Stimulated activated CD8-positive, alpha-beta memory T cell treated with anti-CD3 and anti-CD28 coated beads, Interleukin-7, amount 100 ng/mL, for 48 hours (primary cell): ENCODE measurements around the gene LY86.

Source experiments
- DNase-seq, 2 donors: peaks; one replicate each; pipeline ENCODE4 v3.0.0-alpha.2; 2020; ENCODE audit warnings: low read depth in 1 of 2; ENCODE audit errors: extremely low read depth in 1 of 2

Gene LY86

DNA sequence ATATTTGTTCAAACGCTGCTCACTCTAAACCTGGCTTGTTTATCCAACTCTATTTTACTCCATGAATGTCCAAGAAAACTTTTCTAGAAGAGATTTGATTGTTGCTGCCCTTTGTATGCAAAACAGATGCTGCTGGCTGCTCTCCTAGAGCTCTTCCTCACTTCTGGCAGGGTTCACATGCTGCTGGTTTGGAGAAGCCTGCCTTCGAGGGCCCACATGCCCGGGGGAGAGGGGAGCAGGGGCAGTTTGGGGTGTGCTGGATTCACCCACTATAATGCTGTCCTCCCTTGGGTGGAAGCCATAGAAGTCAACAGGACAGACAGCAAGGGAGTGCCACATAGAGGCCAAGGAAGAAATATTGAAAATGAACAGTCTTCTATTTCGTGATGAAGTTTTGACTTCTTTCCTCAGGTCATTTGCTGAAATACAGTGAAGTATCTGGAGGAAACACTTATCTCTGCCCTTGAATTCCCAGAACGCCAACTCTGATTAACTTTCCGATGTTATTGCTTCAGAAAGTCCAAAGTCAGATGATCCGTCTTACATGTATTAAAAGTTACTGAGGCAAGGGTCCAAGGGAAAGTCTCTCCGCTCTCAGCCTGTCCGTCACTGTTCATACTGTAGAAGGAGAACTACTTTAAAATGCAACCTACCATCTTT lies 32.4 kb downstream of the LY86 start:
- DNase-seq = no peak

DNA sequence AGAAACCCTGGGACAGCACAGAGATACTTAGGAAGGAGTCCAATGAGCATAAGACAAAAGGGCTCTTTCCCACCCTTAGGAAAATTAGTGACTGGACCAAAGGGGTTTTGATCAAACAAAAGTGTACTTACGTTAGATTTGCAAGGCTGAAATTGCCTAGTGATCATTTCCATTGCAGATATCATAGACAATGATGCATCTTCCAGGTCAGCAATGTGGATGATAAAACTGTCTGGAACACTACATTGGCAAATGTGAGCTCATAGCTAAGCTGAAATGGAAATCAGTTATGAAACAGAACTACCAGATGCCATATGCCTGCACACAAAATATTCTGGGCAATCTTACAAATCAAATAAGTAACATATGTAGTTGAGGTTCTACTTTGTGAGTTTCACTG lies 34.0 kb downstream of the LY86 start:
- DNase-seq = no peak

DNA sequence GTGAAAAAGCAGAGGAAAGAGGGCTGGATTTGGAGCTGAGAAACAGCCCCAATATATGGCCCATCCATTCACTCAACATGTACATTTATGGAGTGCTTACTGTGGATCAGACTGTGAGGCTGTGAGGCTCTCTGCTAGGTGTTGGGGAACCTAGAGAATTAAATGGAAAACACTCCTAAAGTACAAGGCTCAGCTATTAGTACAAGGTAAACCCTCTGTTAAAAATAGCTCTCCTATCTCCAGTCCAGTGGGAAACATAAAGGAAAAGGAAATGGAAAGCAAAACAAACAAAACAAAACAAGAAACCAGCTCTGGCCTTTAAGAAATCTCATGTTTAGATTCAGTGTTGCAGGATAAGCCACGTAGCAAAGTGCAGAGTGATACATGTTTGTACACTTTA lies 35.0 kb downstream of the LY86 start:
- DNase-seq = no peak

DNA sequence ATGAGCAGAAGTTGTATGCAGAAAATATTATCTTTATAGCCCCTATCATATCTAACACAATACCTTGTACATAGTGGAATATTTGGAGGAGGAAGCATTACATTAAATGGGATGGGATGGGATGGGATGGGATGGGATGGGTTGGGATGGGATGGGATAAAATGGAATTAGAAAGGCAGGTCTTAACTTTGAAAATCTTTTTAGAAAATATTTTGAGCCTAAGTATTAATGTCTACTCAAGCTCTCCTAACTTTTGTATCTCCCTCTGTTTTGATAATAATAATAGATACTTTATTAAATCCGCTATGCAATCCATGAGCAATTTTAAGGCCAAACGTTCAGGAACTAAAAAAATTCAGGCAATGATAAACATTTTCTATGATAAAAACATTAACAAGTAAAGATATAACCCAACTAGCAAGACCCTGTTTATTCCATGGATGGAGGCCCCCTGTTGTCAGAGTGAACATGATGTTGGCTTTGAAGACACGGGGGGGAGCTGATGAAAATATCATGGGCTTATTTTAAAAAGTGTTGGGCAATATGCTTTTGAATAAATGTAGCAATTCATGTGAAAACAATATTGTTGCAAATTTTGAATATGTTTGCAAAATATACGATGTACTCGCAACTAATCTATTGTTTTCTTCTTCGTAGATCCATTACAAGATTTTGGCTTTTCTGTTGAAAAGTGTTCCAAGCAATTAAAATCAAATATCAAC lies 35.9 kb downstream of the LY86 start:
- DNase-seq = no peak

DNA sequence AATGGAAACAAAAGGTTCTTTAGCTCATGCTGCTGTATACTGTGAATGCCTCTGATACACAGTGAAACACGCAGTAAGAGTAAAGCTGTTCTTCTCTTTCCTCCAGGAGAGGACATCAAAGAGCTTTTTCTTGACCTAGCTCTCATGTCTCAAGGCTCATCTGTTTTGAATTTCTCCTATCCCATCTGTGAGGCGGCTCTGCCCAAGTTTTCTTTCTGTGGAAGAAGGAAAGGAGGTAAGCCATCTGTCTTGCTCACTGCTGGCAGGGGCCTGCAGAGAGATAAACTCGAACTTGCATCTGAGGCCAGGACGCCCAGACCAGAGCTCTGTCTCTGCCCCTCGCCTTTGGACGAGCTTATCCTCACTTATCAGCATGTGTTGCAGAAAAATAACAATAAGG lies 37.7 kb downstream of the LY86 start:
- DNase-seq = no peak

DNA sequence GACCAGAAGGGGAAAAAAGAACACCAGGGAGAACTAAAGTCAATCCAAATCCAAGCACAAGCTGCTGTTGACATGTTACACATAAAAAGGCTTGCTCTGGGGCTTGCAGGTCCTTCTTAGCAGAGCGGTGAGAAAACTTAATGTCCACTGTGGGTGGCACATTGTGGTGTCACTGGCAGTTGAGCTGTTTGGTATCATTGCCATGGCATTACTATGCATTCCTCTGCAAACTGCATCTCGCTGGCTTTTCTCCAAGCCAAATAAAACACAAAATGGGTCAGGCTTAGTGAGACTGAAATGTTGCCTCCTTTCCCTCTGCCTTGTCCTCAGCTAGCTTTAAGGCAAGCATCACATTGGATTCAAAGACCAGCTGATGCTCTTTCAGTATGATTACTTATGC lies 40.9 kb downstream of the LY86 start:
- DNase-seq = no peak

DNA sequence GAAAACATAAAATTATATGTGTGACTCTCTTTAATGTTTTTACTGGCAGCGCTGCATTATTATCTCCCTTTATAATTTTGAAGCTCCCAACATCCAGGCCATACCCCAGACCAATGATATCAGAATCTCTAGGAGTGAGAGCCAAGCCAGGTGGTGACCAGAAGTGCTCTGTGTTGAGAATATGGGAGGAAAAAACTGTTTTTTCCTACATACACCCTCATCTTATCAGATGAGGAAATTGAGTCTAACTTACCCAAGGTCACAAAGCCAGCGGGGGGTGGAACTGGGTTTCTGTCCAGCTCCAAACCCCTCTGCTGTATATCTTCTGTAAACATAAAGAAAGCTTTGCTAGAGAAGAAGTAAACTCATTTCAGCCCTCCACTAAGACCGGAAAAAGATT lies 42.5 kb downstream of the LY86 start:
- DNase-seq = no peak

DNA sequence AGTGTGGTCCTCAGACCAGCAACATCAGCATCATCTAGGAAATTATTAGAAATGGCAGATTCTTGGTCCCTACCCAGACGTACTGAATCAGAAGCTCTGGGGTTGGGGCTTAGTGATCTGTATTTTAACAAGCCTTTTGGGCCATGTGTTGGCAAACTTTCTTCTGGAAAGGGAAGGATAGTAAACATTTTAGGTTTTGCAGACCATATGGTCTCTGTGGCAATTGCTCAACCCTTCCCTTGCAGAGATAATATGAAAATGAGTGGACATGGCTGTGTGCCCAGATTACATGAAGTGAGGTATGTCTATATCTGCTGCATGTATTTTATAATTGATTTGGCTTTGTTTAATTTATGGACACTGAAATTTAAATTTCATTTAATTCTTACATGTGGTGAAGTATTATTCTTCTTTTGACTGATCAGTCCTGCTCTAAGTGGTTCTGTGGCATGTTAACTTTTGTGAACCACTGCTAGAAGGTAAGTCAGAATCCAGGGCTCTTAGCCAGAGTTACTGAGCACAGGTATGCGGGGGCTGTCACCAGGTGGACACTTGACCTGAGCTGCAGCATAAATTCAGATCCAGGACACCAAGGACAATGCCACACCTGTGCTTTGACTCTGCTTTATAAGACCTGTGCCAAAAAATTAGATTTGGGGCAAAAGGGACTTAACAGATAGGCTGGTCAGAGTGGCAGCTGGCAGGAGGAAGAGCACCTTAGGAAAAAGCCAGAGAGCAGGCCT lies 43.2 kb downstream of the LY86 start:
- no peak for DNase-seq

DNA sequence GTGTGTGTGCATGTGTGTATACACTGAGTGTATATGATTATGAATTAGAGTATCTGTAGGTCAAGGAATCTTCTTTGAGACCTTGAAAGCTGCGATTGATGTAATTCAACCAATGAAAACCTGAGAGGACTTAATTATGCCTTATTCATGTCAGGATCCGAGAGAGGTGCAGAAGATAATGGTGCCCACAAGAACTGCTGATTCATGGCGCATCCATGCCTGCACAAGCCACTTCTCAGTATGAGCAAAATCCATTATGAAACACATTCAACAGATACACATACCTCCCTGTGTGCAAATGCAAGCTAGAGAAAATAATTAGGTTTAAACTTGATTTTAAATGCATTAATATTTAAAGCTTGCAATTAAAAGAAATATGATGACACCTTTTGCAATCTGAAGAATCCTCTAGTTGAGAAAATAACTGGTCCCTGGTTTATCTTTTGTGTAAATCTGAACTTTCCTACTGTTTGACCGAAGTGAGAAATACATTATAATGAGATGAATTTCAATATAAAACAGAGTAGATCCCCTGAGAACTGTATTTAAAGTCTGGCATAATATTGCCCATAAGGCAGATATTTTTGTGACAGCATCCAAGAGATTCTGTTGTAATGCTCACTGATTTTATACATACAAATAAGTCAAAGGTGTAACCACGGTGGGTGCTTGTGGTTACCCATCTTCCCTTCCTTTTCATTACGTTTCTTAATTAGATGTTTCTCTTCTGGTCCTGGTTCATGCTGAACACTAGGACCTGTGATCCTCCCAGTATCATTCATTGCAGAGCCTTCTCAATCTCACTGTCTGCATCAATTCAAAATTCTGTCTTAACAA lies 45.6 kb downstream of the LY86 start:
- DNase-seq = no peak

DNA sequence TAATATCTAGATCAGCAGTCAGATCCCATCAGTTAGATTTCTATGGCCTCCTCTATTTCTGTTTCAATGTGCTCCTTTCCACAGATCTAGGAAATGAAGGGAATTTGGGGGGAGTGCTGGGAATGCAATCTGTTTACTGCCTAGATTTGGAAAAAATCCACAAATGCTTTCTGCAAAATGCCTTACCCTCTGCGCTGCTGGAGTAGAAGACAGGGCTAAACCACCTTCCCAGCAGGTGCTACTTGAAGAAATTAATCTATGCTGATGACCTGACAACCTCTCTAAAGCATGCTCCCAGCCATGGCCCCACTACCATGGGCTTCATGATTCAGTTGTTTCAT lies 46.2 kb downstream of the LY86 start:
- no peak for DNase-seq

DNA sequence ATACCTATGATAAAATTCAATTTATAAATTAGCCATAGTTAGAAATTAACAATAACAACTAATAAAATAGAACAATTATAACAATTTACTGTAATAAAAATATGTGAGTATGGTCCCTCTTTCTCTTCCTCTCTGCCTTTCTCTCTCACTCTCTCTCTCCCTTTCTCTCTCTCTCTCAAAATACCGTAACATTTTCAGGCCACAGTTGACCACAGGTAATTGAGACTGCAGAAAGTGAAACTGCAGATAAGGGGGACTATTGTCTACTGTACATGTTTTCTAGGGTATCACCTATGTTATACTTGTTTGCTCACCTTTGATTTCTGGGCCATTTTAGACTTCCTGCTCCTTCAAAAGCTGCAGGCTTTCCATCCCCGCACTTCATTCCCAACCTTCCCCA lies 46.8 kb downstream of the LY86 start:
- DNase-seq = no peak

DNA sequence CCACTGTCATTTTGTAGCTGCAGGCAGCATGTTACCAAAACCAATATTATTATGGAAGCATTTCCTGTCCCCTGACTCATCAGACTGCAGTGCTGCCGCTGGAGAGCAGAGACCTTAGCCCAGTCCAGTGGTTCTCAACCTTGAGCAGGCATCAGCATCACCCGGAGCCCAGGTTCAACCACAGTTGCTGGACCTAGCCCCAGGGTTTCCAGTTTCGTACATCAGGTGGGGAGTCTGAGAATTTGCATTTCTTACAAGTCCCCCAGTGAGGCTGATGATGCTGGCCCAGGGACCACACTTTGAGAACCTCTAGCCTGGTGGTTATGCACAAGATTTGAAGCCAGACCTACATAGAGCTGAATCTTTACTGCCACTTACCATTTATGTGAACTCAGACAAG lies 47.3 kb downstream of the LY86 start:
- no peak for DNase-seq

DNA sequence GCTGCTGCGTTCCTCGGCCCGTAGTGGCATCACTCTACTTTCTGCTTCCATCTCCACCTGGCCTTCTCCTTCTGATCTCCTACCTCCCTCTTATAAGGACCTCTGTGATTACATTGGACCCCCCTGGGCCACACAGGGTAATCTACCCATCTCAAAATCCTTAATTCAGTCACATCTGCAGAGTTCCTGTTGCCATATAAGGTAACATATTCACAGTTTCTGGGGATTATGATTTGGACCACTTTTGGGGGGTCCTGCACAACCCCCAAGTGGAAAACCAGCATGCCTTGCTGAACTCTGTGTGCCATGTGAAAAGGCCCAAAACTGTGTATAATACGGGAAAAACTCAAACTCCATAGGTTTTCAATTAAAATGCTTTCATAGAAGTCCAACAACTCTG lies 51.1 kb downstream of the LY86 start:
- no peak for DNase-seq

DNA sequence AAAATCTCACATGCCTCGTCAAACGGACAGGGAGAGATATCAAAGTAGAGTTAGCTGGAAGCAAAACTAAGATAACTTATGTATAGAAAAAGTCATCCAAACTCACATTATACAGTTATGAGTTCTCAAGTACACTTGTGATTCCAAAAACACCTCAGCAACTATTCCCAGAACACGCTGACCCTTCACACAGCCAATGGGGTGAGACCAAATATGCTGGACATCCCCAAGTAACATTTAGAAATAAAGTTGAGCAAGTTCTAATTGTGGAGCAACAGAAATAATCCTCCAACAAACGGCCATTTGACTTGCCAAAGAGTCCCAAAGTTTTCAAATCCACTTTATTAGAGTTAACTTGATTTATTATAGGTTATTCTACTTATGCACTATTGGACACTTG lies 52.4 kb downstream of the LY86 start:
- no peak for DNase-seq

DNA sequence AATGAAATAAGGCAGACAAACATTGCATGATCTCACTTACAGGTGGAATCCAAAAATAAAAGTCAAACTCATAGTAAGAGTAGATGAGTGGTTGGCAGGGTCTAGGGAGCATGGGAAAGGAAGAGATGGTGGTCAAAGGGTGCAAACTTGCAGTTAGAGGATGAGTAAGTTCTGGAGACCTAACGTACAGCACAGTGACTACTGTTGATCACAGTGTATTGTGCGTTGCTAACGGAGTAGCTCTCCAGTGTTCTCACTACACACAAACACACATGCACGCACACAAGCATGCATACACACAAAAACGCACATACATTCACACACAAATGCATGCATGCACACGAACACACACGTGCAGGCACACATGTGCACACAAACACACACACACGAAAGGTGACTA lies 54.9 kb downstream of the LY86 start:
- no peak for DNase-seq

DNA sequence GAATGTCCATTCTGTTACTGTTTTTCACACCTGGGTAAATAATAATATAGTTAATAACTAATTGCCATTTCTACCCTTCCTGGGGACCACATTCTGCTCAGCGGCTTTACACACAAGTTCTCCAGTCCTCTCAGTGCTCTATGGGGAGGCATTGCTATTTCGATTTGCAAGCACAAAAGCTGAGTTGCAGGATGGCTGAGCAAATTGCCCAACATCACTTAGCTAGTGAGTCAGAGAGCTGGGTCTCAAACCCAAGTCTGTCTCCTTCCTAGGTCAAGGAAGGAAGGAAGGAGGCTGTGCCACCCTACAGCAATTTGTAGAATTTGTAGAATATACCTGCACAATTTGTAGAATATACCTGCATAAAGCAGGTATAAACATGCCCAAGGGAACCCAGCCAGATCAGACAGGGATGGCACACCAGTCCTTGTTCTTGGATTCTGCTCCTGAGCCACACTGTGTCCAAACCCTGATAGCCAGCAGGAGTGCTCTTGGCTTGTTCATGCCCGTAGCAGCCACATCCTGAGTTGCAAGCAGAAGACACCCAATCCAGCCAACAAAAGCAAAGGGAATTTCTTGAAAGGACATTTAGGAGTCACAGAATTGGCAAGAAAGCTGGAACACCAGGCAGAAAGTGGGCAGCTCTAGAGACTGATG lies 56.9 kb downstream of the LY86 start:
- no peak for DNase-seq

DNA sequence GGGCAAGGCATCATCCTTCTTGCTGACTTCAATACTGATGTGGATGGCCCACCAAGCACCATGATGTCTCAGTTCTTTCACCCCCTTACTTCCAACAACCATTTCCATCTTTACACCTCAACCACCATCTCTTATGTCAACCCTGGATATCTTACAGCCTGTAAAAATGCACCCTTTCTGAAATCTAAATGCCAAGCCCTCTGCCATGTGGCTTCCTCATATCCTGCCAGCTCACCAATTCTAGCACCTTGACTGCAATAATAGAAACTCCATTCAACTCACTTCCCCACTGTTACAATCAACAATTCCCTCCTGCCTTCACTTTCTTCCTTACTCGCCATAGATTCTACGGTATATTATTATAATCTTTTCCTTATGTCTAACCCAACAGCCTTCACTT lies 57.9 kb downstream of the LY86 start:
- no peak for DNase-seq

DNA sequence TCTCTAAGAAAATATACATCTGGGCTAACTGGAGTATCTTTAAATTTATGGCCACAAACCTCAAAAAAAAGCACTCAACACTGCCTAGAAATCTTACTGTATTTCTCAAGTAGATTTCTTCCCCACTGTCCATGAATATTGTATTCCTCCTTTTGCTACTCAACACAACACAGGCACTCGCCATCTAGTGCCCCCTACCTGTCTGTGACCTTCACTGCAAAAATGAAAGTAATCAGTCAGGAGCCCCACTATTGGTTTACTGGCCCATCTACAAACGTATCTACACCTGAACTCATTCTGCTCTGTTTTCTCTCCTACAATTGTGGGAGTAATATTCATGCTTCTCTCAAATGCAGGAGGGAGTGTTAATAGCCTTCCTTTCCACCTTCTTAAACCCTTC lies 58.3 kb downstream of the LY86 start:
- no peak for DNase-seq

DNA sequence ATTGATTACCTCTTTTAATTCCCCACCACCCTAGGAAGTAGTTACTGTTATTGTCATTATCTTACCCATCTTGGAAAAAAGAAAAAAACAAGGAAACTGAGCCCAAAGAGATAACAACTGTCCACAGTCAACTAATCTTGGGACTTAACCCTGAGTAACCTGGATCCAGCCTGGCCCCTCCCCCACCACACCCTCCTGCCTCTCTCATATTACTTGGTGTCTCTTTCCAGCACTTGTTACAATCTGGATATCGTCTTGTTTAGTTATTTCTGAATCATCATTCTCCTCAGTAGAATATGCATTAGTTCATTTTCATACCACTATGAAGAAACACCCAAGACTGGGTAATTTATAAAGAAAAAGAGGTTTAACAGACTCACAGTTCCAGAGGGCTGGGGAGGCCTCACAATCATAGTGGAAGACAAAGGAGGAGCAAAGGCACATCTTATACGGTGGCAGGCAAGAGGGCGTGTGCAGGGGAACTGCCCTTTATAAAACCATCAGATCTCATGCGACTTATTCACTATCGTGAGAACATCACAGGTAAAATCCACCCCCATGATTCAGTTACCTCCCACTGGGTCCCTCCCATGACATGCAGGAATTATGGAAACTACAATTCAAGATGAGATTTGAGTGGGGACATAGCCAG lies 60.3 kb downstream of the LY86 start:
- DNase-seq = no peak

DNA sequence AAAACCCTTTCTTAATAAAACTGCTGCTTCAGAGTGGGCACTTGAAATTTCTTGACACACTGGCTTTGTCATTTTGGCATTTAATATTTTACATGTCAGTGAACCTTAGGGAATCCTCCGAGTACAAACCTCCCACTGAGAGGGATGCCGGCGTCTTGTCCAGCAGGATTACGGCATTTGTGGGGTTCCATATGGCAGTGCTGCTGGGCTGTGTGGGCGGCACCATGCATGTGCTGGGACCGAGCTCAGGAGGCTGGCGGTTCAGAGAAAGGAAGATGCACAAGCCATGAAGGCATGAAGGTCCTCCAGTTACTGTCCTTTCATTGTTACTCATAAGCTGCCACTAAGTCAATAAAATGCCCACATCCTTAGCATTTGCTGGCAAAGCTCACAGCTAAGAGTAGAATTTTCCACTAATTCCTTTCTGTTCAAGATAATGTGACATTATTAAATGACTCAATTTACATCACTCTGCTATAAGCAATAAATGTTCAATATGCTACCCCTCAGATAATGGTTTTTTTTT lies 61.4 kb downstream of the LY86 start:
- DNase-seq = no peak
